ENCODE measurements around the gene TCERG1L.

Gene TCERG1L

GRCh38 chr10:131124945-131125344, 186.6 kb downstream of the TCERG1L start:
- no peak for DNase-seq (ENCODE audit: low spot score)

- DNase-seq (ENCODE audit: low spot score): no peak
These were observed 188.0 kb downstream of the TCERG1L start for GRCh38 chr10:131123496-131123895.

GRCh38 chr10:131121511-131122035, 189.9 kb downstream of the TCERG1L start:
- no peak for DNase-seq (ENCODE audit: low spot score)

- no peak for DNase-seq (ENCODE audit: low spot score)
These were observed 191.7 kb downstream of the TCERG1L start for GRCh38 chr10:131119626-131120355.

- no peak for DNase-seq (ENCODE audit: low spot score)
These were observed 193.9 kb downstream of the TCERG1L start for GRCh38 chr10:131117416-131118212.

GRCh38 chr10:131116991-131117375, 194.5 kb downstream of the TCERG1L start:
- DNase-seq (ENCODE audit: low spot score): no peak

GRCh38 chr10:131116216-131116990, 195.1 kb downstream of the TCERG1L start:
- no peak for DNase-seq (ENCODE audit: low spot score)

- no peak for DNase-seq (ENCODE audit: low spot score)
These were observed 195.7 kb downstream of the TCERG1L start for GRCh38 chr10:131115801-131116200.

GRCh38 chr10:131115321-131115720, 196.2 kb downstream of the TCERG1L start:
- DNase-seq (ENCODE audit: low spot score): no peak

- DNase-seq (ENCODE audit: low spot score): no peak
These were observed 196.7 kb downstream of the TCERG1L start for GRCh38 chr10:131114846-131115245.

- DNase-seq (ENCODE audit: low spot score): no peak
These were observed 197.7 kb downstream of the TCERG1L start for GRCh38 chr10:131113709-131114291.

- DNase-seq (ENCODE audit: low spot score): no peak
These were observed 198.4 kb downstream of the TCERG1L start for GRCh38 chr10:131113165-131113564.

- no peak for DNase-seq (ENCODE audit: low spot score)
These were observed 198.8 kb downstream of the TCERG1L start for GRCh38 chr10:131112691-131113090.

- DNase-seq (ENCODE audit: low spot score): no peak
These were observed 199.9 kb downstream of the TCERG1L start for GRCh38 chr10:131111471-131112080.

- DNase-seq (ENCODE audit: low spot score): no peak
These were observed 200.5 kb downstream of the TCERG1L start for GRCh38 chr10:131111007-131111406.

GRCh38 chr10:131110241-131110783, 201.2 kb downstream of the TCERG1L start:
- DNase-seq (ENCODE audit: low spot score): no peak

- no peak for DNase-seq (ENCODE audit: low spot score)
These were observed 201.8 kb downstream of the TCERG1L start for GRCh38 chr10:131109726-131110125.

GRCh38 chr10:131109291-131109690, 202.2 kb downstream of the TCERG1L start:
- DNase-seq (ENCODE audit: low spot score): no peak

GRCh38 chr10:131107970-131108369, 203.6 kb downstream of the TCERG1L start:
- DNase-seq (ENCODE audit: low spot score): no peak

GRCh38 chr10:131102676-131103075, 208.8 kb downstream of the TCERG1L start:
- no peak for DNase-seq (ENCODE audit: low spot score)

- no peak for DNase-seq (ENCODE audit: low spot score)
These were observed 209.4 kb downstream of the TCERG1L start for GRCh38 chr10:131102147-131102546.

All from germinal center (tissue), 1 donor.